KMS-11 (cell line): ENCODE measurements around the gene OR52A5.

Experiments
- H2AFZ ChIP-seq: fragments of 200-600 bp; sonication (generic); 2 replicates; pipeline ENCODE4 v1.6.1; 2016; ENCODE audit warnings: antibody characterized with exemption, mixed run types, low read depth
- H3K27ac ChIP-seq: fragments of 200-600 bp; sonication (generic); 2 replicates; pipeline ENCODE4 v1.6.1; 2016; ENCODE audit warnings: mild to moderate bottlenecking, mixed run types
- H3K27me3 ChIP-seq: fragments of 200-600 bp; sonication (generic); 2 replicates; pipeline ENCODE4 v1.6.1; 2017; ENCODE audit warnings: mild to moderate bottlenecking, low read depth, mixed run types, moderate library complexity; ENCODE audit not compliant: insufficient read depth
- H3K36me3 ChIP-seq: fragments of 200-600 bp; sonication (generic); 2 replicates; pipeline ENCODE4 v1.6.1; 2017; ENCODE audit warnings: mild to moderate bottlenecking, mixed run types; ENCODE audit not compliant: insufficient read depth
- H3K4me1 ChIP-seq: fragments of 200-600 bp; sonication (generic); 2 replicates; pipeline ENCODE4 v1.6.1; 2016; ENCODE audit warnings: mild to moderate bottlenecking, low read depth, mixed run types; ENCODE audit not compliant: poor library complexity, severe bottlenecking
- H3K4me2 ChIP-seq: fragments of 200-600 bp; sonication (generic); 2 replicates; pipeline ENCODE4 v1.7.0; 2016; ENCODE audit warnings: mild to moderate bottlenecking, mixed run types
- H3K4me3 ChIP-seq: fragments of 200-600 bp; sonication (generic); IDR thresholded peaks from 2 replicates; pipeline ENCODE4 v1.6.1; 2017; ENCODE audit warnings: low read depth, low read length, mixed read lengths; ENCODE audit not compliant: insufficient read depth
- H3K79me2 ChIP-seq: fragments of 200-600 bp; sonication (generic); 2 replicates; pipeline ENCODE4 v1.6.1; 2016; ENCODE audit warnings: low read depth, mixed run types; ENCODE audit not compliant: insufficient read depth
- H3K9ac ChIP-seq: fragments of 200-600 bp; sonication (generic); 2 replicates; pipeline ENCODE4 v1.6.1; 2016; ENCODE audit warnings: mild to moderate bottlenecking, mixed run types
- H4K20me1 ChIP-seq: fragments of 200-600 bp; sonication (generic); 2 replicates; pipeline ENCODE4 v1.6.1; 2016; ENCODE audit warnings: mild to moderate bottlenecking, mixed run types; ENCODE audit not compliant: insufficient read depth
- CTCF ChIP-seq: fragments of 200-600 bp; sonication (generic); conservative IDR thresholded peaks from 2 replicates; pipeline ENCODE4 v1.6.1; 2017; ENCODE audit warnings: low read depth, mild to moderate bottlenecking, antibody characterized with exemption, low read length, moderate library complexity, mixed read lengths

The OR52A5 gene

GRCh38 chr11:5115339-5115738, 22.8 kb downstream of the OR52A5 start:
- Histone ChIP-seq H4K20me1 (no peaks in the 10 kb centered on the region), H3K27ac (no peak overlapping the region), H3K4me1 (no peaks in the 10 kb centered on the region), H3K36me3 (no peaks in the 10 kb centered on the region), H2AFZ (no peak overlapping the region), H3K4me2 (no peak overlapping the region), H3K4me3 (no peak overlapping the region), H3K27me3 (no peaks in the 10 kb centered on the region), H3K79me2 (no peaks in the 10 kb centered on the region), H3K9ac (no peak overlapping the region)
- no peak for TF ChIP-seq CTCF

- no peak overlapping the region for H3K9ac ChIP-seq
- no peaks in the 10 kb centered on the region for H3K27me3 ChIP-seq
Observed at GRCh38 chr11:5107285-5107684, 30.9 kb downstream of the OR52A5 start.

GRCh38 chr11:5103066-5103465, 35.1 kb downstream of the OR52A5 start:
- Histone ChIP-seq H2AFZ (no peak overlapping the region), H3K9ac (no peak overlapping the region), H3K79me2 (no peaks in the 10 kb centered on the region), H3K4me3 (no peak overlapping the region), H3K27me3 (no peaks in the 10 kb centered on the region), H3K4me1 (no peaks in the 10 kb centered on the region), H3K36me3 (no peaks in the 10 kb centered on the region), H3K4me2 (no peak overlapping the region), H3K27ac (no peak overlapping the region), H4K20me1 (no peaks in the 10 kb centered on the region)
- TF ChIP-seq CTCF = no peak

More at GRCh38 chr11:5107285-5107684, 30.9 kb downstream of the OR52A5 start:
- H3K27ac ChIP-seq = no peak overlapping the region
- no peak overlapping the region for H3K4me2 ChIP-seq
- H3K4me1 ChIP-seq = no peaks in the 10 kb centered on the region
- no peak for TF ChIP-seq CTCF
- H4K20me1 ChIP-seq = no peaks in the 10 kb centered on the region
- H3K79me2 ChIP-seq = no peaks in the 10 kb centered on the region
- H3K4me3 ChIP-seq = no peak overlapping the region
- no peak overlapping the region for H2AFZ ChIP-seq
- H3K36me3 ChIP-seq = no peaks in the 10 kb centered on the region

GRCh38 chr11:5102246-5102645, 35.9 kb downstream of the OR52A5 start:
- no peaks in the 10 kb centered on the region for H3K36me3 ChIP-seq
- H3K27me3 ChIP-seq = no peaks in the 10 kb centered on the region
- no peak overlapping the region for H3K9ac ChIP-seq
- no peaks in the 10 kb centered on the region for H4K20me1 ChIP-seq
- no peaks in the 10 kb centered on the region for H3K4me1 ChIP-seq
- H3K4me3 ChIP-seq = no peak overlapping the region
- H3K4me2 ChIP-seq = no peak overlapping the region
- TF ChIP-seq CTCF = no peak
- H3K27ac ChIP-seq = no peak overlapping the region
- H3K79me2 ChIP-seq = no peaks in the 10 kb centered on the region
- H2AFZ ChIP-seq = no peak overlapping the region
